ENCODE results near the gene TNFSF4. TPM values are rescaled to one million over a fixed set of nuclear protein-coding genes. Genes with fewer than 3 reads are reported as not detected.
A peak's percentile ranks its signal among the peaks of the same experiment; 100 is the strongest.

Gene TNFSF4
- total and polyA plus RNA-seq, 2 of the 13 experiments (the other 11 are each of a cell fraction or from before 2014, with no cell fraction given): 2.4 to 7.9 TPM

DNA sequence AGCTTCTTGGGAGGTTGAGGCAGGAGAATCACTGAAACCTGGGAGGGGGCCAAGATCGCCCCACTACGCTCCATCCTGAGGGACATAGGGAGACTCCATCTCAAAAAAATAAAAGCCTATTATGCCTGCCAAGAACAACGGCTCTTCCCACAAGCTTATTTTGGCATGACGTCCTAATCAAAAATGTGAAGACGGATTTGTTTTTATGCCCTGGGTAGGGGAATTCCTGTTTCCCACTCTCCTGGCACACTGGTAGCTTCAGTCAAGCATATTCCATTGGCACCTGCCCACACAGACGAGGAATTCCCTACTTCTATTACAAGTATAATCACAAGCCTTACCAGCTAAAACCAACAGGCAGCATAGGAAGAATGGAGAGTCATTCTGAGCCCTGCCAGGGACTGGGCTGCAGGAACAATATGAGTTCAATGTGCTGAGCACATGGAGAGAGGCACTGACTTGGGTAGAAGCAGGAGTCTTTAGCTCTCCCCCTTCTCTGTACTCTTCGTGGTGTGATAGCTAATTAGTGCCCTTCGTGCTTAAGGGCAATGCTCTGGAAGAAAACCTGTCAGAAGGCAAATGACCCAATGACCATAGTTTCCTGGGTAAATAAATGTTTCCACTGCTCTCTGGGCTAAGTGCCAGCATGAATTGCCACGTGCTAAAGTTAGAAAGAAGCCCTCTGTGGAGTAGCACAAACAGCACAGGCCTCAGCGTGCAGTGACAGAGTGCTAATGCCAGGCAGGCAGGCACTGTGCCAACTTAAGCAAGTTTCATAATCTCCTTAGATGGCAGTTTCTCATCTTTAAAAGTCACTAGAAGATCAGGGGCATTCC is 16.8 kb downstream of the TNFSF4 start (continued):
- TF ChIP-seq AFF4 (CRISPR knock-in tag; IDR thresholded peaks at IDR 0.05): no peak
- TF ChIP-seq, protein P1, sequence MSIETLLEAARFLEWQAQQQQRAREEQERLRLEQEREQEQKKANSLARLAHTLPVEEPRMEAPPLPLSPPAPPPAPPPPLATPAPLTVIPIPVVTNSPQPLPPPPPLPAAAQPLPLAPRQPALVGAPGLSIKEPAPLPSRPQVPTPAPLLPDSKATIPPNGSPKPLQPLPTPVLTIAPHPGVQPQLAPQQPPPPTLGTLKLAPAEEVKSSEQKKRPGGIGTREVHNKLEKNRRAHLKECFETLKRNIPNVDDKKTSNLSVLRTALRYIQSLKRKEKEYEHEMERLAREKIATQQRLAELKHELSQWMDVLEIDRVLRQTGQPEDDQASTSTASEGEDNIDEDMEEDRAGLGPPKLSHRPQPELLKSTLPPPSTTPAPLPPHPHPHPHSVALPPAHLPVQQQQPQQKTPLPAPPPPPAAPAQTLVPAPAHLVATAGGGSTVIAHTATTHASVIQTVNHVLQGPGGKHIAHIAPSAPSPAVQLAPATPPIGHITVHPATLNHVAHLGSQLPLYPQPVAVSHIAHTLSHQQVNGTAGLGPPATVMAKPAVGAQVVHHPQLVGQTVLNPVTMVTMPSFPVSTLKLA (IDR thresholded peaks at IDR 0.05): peak; percentile 34; the same call in 1 of the 2 replicates
- no peak for TF ChIP-seq ARID2 (CRISPR knock-in tag; IDR thresholded peaks at IDR 0.05; ENCODE audit: borderline replicate concordance)
- peak; percentile 56; the same call in 1 of the 2 replicates for TF ChIP-seq BORCS8-MEF2B (CRISPR knock-in tag; IDR thresholded peaks at IDR 0.05)
- TF ChIP-seq SMARCE1 (IDR thresholded peaks at IDR 0.05; ENCODE audit: borderline replicate concordance): no peak
- TF ChIP-seq, protein P2, sequence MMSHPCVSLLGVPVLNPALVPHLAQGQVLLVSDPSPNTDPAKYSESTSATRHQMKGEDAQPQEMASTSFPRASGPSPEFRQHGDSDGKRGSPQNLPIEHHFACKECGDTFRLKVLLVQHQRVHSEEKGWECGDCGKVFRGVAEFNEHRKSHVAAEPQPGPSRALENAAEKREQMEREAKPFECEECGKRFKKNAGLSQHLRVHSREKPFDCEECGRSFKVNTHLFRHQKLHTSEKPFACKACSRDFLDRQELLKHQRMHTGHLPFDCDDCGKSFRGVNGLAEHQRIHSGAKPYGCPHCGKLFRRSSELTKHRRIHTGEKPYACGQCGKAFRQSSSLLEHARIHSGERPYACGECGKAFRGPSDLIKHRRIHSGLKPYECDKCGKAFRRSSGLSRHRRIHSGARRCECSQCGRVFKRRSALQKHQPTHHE (CRISPR knock-in tag; IDR thresholded peaks at IDR 0.05; ENCODE audit: borderline replicate concordance): no peak
- TF ChIP-seq CENPX (CRISPR knock-in tag; IDR thresholded peaks at IDR 0.05): no peak
- TF ChIP-seq ZNF292 (CRISPR knock-in tag; IDR thresholded peaks at IDR 0.05; ENCODE audit: borderline replicate concordance, low read depth): peak; percentile 91; the same call in 1 of the 2 replicates
- TF ChIP-seq RARG (CRISPR knock-in tag; IDR thresholded peaks at IDR 0.05; ENCODE audit: low read depth): no peak
- no peak for TF ChIP-seq CREB1 (IDR thresholded peaks at IDR 0.05)
- TF ChIP-seq CREB1 (CRISPR knock-in tag; IDR thresholded peaks at IDR 0.05): peak; percentile 53; the same call in 1 of the 2 replicates
- no peak for TF ChIP-seq ZNF710 (CRISPR knock-in tag; IDR thresholded peaks at IDR 0.05; ENCODE audit: borderline replicate concordance)
- TF ChIP-seq KLF11 (CRISPR knock-in tag; IDR thresholded peaks at IDR 0.05): no peak
- TF ChIP-seq ZSCAN22 (CRISPR knock-in tag; IDR thresholded peaks at IDR 0.05): no peak
- no peak for TF ChIP-seq POLR2AphosphoS5 (IDR thresholded peaks at IDR 0.05; ENCODE audit: low read depth, low read length)
- TF ChIP-seq MEIS2 (CRISPR knock-in tag; IDR thresholded peaks at IDR 0.05): peak; percentile 69; the same call in 1 of the 2 replicates
- TF ChIP-seq, protein P3, sequence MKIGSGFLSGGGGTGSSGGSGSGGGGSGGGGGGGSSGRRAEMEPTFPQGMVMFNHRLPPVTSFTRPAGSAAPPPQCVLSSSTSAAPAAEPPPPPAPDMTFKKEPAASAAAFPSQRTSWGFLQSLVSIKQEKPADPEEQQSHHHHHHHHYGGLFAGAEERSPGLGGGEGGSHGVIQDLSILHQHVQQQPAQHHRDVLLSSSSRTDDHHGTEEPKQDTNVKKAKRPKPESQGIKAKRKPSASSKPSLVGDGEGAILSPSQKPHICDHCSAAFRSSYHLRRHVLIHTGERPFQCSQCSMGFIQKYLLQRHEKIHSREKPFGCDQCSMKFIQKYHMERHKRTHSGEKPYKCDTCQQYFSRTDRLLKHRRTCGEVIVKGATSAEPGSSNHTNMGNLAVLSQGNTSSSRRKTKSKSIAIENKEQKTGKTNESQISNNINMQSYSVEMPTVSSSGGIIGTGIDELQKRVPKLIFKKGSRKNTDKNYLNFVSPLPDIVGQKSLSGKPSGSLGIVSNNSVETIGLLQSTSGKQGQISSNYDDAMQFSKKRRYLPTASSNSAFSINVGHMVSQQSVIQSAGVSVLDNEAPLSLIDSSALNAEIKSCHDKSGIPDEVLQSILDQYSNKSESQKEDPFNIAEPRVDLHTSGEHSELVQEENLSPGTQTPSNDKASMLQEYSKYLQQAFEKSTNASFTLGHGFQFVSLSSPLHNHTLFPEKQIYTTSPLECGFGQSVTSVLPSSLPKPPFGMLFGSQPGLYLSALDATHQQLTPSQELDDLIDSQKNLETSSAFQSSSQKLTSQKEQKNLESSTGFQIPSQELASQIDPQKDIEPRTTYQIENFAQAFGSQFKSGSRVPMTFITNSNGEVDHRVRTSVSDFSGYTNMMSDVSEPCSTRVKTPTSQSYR (CRISPR knock-in tag; IDR thresholded peaks at IDR 0.05; ENCODE audit: borderline replicate concordance): no peak

Data from HepG2 (cell line).